Renal pelvis (tissue), 4 donors: ENCODE data around the gene CATSPERE. TPM values are rescaled to one million over a fixed set of nuclear protein-coding genes. Genes with fewer than 3 reads are reported as not detected.
"Not testable (repeated sequence)": the region's sequence is repeated elsewhere in the genome, so short reads cannot be mapped to it uniquely, and the experiment has no call there.

Experiments
- DNase-seq: peaks from one replicate; pipeline ENCODE4 v3.0.0-alpha.2; 2013
- polyA plus RNA-seq, 3 donors: library from polyadenylated mRNA; unstranded; fragments of 120-200 nt; gene quantifications; one replicate each; pipeline ENCODE4 v1.2.1, GENCODE V29; 2013; ENCODE audit not compliant: insufficient read length in 3 of 3

Gene CATSPERE
- polyA plus RNA-seq, 3 donors, result 1.5 to 1.8 (median 1.6) TPM

DNA sequence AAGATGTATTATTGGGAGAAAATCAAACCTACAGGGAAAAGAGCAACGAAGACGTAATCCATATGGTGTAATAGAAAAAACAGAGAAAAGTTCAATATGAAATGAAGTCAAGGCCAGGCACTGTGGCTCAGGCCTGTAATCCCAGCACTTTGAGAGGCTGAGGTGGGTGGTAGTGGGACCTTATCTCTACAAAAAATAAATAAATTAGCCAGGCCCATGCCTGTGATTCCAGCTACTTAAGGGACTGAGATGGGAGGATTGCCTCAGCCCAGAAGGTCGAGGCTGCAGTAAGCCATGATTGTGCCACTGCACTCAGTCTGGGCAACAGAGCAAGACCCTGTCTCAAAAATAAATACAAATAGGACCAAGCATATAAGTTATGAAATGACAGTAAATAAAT is 203.3 kb downstream of the CATSPERE start:
- DNase-seq, result no peak

DNA sequence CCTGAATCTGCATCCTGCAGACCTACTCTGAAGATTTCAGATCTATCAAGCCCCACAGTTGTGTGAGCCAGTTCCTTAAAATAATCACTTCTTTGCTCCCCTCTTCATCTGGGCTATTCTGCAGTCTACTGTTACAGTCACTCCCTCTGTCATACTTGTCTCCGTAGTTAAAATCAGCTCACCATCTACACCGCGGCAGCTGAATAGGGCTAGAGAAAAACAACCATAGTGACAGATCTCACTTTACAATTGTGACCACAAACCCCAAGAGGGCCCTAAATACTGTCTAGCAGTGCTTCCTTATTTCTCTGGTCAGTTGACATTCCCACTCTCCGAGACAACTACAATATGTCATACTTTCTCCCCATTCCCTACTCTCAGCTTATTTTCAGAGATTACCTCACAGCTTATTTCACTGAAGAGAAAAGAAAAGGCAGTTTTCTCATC is 204.7 kb downstream of the CATSPERE start:
- DNase-seq, result peak; percentile 52

DNA sequence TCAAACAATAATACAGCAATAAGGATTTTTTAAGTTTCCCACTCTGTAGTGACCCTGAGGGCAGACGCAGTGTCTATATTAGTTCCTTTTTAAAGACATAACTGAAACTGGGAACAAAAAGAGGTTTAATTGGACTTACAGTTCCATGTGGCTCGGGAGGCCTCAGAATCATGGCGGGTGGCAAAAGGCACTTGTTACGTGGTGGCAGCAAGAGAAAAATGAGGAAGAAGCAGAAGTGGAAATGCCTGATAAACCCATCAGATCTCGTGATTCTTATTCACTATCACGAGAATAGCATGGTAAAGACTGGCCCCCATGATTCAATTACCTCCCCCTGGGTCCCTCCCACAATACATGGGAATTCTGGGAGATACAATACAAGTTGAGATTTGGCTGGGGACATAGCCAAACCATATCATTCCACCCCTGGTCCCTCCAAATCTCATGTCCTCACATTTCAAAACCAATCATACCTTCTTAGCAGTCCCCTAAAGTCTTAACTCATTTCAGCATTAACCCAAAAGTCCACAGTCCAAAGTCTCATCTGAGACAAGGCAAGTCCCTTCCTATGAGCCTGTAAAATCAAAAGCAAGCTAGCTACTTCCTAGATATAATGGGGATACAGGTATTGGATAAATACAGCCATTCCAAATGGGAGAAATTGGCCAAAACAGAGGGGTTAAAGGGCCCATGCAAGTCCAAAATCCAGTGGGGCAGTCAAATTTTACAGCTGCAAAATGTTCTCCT is 205.8 kb downstream of the CATSPERE start:
- not testable (repeated sequence) for DNase-seq

DNA sequence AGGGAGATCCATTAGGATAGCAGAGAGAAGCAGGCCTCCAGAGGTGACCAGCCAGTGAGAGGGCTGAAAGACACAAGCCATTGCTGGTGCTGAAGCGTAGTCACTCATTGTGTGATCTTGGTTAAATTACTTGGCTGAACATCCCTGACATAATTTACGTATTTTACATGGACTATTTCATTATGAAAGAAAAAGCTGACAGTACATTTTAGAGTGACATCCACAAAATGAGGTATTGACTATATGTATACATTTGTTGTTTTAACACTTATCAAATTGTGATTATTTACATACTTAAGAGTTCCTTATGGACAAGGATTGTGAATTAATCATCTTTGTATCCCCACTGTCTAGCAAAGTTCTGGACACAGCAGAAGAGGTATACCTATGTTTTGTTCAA is 206.7 kb downstream of the CATSPERE start:
- DNase-seq, result no peak

DNA sequence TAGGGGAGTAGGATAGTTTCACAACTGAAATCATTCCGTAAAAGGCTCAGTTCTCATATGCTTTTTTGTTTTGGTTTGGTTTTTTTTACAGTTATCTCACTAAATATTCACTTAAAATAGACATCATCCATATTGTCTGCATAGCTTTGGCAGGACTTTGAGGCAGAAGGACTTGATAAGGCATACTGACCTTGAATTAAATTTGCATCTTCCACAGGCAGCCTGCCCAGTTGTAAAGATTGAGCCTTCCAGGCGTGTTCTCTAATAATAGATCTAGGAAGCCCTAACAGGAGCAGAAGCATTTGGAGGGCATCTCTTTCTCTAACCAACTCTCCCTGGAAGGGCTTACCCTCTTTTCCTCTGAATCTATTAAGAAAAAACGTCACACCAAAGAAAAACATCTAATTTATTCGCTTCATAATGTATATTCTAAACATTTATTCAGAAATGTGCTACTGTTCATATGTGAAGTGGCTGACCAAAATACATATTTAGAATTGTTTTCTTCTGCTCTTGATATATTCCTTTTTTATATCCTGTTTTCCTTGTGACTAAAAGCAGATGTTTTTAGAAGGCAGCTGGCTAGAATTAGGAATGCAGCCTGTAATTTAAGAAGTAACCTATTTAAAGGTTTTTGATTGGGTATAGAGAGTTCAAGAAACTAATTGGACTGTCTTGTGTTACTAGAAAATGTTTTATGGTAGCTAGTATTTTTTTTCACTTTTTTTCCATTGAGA is 212.0 kb downstream of the CATSPERE start:
- DNase-seq, result peak; percentile 62

DNA sequence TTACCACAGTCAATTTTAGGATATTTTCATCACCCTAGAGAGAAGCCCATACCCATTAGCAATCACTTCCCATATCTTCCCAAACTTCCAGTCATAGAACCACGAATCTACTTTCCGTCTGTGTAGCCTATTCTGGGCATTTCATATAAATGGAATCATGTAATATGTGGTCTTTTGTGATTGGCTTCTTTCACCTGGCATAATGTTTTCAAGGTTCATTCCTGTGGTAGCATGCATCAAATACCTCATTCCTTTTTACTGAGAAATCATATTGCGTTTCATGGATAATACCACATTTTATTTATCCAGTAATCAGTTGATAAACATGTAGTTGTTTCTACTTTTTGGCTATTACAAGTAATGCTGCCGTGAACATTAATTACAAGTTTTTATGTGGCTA is 213.4 kb downstream of the CATSPERE start:
- no peak for DNase-seq

DNA sequence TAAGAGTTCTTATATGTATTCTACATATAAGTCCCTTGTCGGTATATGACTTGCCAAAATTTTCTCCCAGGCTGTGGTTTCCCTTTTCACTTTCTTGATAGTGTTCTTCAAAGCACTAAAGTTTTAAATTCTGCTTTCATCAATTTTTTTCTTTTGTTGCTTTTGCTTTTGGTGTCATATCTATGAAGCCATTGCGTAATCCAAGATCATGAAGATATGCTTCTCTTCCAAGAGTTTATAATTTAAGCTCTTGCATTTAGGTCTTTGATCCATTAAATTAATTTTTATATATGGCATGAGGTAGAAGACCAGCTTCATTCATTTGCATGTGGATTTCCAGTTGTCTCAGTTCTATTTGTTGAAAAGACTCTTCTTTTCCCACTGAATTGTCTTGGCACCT is 214.1 kb downstream of the CATSPERE start:
- no peak for DNase-seq

DNA sequence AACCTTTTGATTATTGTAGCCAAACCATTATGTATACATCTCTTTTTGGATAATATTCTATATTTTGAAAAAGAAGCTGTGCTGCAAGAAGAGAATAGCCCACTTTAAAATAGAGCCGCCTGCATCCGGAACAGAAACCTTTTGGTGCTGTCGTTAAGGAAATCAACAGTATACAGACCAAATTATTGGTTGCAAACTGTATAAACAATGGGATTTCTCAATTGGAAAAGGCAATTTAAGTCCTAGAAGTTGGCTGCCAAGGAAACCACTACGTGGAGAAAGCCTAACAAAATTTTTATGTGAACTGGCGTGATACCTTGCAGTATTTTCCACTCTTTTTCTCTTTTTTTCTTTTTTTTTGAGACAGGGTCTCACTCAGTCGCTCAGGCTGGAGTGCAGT is 217.6 kb downstream of the CATSPERE start:
- no peak for DNase-seq

DNA sequence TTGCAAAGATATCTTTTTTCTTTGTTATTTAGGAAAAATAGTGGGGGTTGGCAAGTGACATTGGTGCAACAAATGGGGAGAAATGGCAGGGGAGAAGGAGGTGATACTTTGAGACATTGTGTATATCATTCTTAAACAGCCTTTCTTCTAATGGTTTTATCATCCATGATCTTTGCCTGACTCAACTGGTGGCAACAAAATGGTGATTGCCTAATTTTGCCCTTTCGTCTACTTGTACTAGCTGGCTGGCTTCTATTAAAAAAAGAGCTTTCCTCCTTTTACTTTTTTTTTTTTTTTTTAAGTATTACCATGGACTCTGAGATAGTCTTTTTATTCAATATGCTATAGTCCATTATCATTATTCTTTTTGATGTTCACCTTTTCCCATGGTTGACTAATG is 219.6 kb downstream of the CATSPERE start:
- no peak for DNase-seq

DNA sequence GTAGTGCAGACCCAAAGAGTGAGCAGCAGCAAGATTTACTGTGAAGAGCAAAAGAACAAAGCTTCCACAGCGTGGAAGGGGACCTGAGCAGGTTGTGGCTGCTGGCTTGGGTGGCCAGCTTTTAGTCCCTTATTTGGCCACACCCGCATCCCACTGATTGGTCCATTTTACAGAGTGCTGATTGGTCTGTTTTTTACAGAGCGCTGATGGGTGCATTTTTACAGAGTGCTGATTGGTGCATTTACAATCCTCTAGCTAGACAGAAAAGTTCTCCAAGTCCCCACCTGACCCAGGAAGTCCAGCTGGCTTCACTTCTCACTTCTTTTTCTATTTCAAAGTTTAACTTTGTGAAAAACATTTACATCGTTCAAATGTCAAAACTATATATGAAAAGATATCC is 221.0 kb downstream of the CATSPERE start:
- not testable (repeated sequence) for DNase-seq

Other genes starting within 250 kb of the CATSPERE start
- gene ADSS2, start 9.4 kb upstream of the CATSPERE start, polyA plus RNA-seq, result 10 to 100 TPM; 51.1 to 57.5 (median 54.0) TPM
- gene DESI2, start 191.9 kb downstream of the CATSPERE start, polyA plus RNA-seq, result 10 to 100 TPM; 40.0 to 44.3 (median 41.3) TPM